Parathyroid adenoma (tissue), 2 donors: ENCODE results near the gene OR2M5.

Experiments
- H2AFZ ChIP-seq: fragments of 300-600 bp; sonication (generic); one replicate; pipeline ENCODE4 v1.7.0; 2017; ENCODE audit warnings: antibody characterized with exemption, mild to moderate bottlenecking
- H3K27ac ChIP-seq: fragments of 300-600 bp; sonication (generic); one replicate; pipeline ENCODE4 v1.7.0; 2017
- H3K27me3 ChIP-seq: fragments of 300-600 bp; sonication (generic); one replicate; pipeline ENCODE4 v1.7.0; 2017; ENCODE audit warnings: low read length; ENCODE audit not compliant: control insufficient read depth, insufficient read depth
- H3K36me3 ChIP-seq: fragments of 300-600 bp; sonication (generic); one replicate; pipeline ENCODE4 v1.7.0; 2017; ENCODE audit warnings: low read length; ENCODE audit not compliant: control insufficient read depth, insufficient read depth
- H3K4me1 ChIP-seq: fragments of 300-600 bp; sonication (generic); one replicate; pipeline ENCODE4 v1.7.0; 2017; ENCODE audit warnings: control low read depth
- H3K4me2 ChIP-seq: fragments of 300-600 bp; sonication (generic); one replicate; pipeline ENCODE4 v1.7.0; 2017; ENCODE audit warnings: low read length
- H3K4me3 ChIP-seq: fragments of 300-600 bp; sonication (generic); one replicate; pipeline ENCODE4 v1.7.0; 2017; ENCODE audit warnings: low read depth, low read length
- H3K79me2 ChIP-seq: fragments of 300-600 bp; sonication (generic); one replicate; pipeline ENCODE4 v1.7.0; 2017; ENCODE audit warnings: control low read depth
- H3K9ac ChIP-seq: fragments of 300-600 bp; sonication (generic); one replicate; pipeline ENCODE4 v1.7.0; 2017; ENCODE audit warnings: mild to moderate bottlenecking
- H3K9me3 ChIP-seq: fragments of 300-600 bp; sonication (generic); one replicate; pipeline ENCODE4 v1.7.0; 2017; ENCODE audit warnings: low read length; ENCODE audit not compliant: control insufficient read depth
- TF ChIP-seq, protein P1 (sequence below): fragments of 300-600 bp; sonication (generic); IDR thresholded peaks from one replicate; pipeline ENCODE4 v1.7.0; 2017; ENCODE audit warnings: antibody characterized with exemption, mild to moderate bottlenecking
- donor health status: primary hyperparathyroidism.

Gene OR2M5

DNA sequence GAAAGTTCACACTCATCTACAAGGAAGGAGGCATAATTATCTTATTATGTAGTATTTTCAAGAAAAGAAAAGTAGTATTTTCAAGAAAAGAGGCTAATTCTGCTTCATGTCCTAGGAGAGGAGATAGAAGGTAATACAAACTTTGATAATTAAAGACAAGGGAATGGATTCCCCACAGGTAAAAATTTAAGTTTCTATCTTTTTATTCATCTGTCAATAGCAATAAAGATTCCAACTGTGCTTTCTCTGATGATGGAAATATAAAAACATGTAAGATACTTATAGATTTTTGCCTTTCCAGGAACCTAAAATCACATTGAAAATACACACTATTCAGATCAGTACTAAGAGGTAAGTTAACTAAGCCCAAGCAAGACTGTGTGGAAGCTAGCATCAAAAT is 29.6 kb downstream of the OR2M5 start, which contains the start of gene OR2M2:
TSS of gene OR2M2 (plus strand) at position 301 of the 400 bp plus-strand sequence. CDS start 5,165 bp downstream, outside the sequence.
- Histone ChIP-seq H3K9ac (no peak within 1 kb of the TSS), H3K27me3 (no peaks in the 10 kb centered on the region), H3K4me2 (no peak within 1 kb of the TSS), H3K79me2 (no peaks in the 10 kb centered on the region), H3K4me3 (no peak within 1 kb of the TSS), H3K27ac (no peak within 1 kb of the TSS), H3K4me1 (no peaks in the 10 kb centered on the region), H2AFZ (no peak within 1 kb of the TSS), H3K9me3 (no peaks in the 10 kb centered on the region), H3K36me3 (no peaks in the 10 kb centered on the region)
- TF ChIP-seq, protein P1, sequence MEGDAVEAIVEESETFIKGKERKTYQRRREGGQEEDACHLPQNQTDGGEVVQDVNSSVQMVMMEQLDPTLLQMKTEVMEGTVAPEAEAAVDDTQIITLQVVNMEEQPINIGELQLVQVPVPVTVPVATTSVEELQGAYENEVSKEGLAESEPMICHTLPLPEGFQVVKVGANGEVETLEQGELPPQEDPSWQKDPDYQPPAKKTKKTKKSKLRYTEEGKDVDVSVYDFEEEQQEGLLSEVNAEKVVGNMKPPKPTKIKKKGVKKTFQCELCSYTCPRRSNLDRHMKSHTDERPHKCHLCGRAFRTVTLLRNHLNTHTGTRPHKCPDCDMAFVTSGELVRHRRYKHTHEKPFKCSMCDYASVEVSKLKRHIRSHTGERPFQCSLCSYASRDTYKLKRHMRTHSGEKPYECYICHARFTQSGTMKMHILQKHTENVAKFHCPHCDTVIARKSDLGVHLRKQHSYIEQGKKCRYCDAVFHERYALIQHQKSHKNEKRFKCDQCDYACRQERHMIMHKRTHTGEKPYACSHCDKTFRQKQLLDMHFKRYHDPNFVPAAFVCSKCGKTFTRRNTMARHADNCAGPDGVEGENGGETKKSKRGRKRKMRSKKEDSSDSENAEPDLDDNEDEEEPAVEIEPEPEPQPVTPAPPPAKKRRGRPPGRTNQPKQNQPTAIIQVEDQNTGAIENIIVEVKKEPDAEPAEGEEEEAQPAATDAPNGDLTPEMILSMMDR, result no peak

DNA sequence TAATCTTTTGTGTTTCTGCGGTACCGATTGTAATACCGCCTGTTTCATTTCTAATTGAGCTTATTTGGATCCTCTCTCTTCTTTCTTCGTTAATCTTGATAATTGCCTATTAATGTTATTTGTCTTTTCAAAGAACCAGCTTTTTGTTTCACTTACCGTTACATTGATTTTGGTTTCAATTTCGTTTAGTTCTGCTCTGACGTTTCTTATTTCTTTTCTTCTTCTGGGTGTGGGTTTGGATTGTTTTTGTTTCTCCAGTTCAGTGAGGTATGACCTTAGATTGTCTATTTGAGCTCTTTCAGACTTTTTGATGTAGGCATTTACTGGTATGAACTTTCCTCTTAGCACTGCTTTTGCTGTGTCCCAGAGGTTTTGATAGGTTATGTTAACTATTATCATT is 39.0 kb downstream of the OR2M5 start:
- Histone ChIP-seq H3K4me1 (no peaks in the 10 kb centered on the region), H3K27ac (no peak overlapping the region), H3K27me3 (no peaks in the 10 kb centered on the region), H3K79me2 (no peaks in the 10 kb centered on the region), H3K9me3 (no peaks in the 10 kb centered on the region), H3K36me3 (no peaks in the 10 kb centered on the region), H3K9ac (no peak overlapping the region), H3K4me3 (no peak overlapping the region), H2AFZ (no peak overlapping the region), H3K4me2 (no peak overlapping the region)
- TF ChIP-seq, protein P1, result no peak

DNA sequence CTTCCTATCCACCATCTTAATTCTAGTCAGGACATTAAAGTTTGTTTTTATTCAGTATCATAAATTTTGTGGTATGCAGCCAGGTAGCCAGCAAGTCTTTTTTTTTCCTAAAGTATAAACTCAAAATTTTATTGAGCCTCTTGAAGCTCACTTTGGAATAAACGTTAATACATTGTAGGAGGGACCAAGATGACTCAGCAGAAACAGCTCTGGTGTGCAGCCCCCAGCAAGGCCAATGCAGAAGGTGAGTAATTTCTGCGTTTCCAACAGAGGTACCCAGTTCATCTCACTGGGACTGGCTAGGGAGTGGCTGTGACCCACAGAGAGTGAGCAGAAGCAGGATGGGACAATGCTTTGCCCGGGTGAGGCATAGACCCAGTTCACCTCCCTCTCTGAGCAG is 42.4 kb downstream of the OR2M5 start:
- no peak overlapping the region for H3K4me2 ChIP-seq
- H3K4me3 ChIP-seq, result no peak overlapping the region
- H3K9me3 ChIP-seq, result no peaks in the 10 kb centered on the region
- no peaks in the 10 kb centered on the region for H3K27me3 ChIP-seq
- H3K36me3 ChIP-seq, result no peaks in the 10 kb centered on the region
- no peak overlapping the region for H3K9ac ChIP-seq
- H2AFZ ChIP-seq, result no peak overlapping the region
- TF ChIP-seq, protein P1, result no peak
- no peak overlapping the region for H3K27ac ChIP-seq
- no peaks in the 10 kb centered on the region for H3K4me1 ChIP-seq
- no peaks in the 10 kb centered on the region for H3K79me2 ChIP-seq

DNA sequence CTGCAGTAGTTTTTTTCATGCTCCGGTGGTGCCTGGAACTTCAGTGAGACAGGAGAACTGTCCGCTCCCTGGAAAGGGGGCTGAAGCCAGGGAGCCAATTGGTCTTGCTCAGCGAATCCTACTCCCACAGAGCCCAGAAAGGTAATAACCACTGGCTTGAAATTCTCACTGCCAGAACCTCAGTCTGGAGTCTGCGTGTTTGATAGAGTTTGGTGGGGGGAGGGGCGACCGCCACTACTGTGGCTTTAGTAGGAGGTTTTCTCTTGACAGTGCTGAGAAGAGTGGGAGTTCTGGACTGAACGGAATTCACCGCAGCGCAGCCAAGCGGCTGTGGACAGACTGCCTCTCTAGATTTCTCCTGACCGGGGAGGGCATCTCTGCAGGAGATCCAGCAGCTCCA is 44.1 kb downstream of the OR2M5 start:
- TF ChIP-seq, protein P1, result no peak
- H3K4me1 ChIP-seq, result no peaks in the 10 kb centered on the region
- H2AFZ ChIP-seq, result no peak overlapping the region
- no peaks in the 10 kb centered on the region for H3K36me3 ChIP-seq
- H3K4me2 ChIP-seq, result no peak overlapping the region
- no peaks in the 10 kb centered on the region for H3K27me3 ChIP-seq
- no peak overlapping the region for H3K9ac ChIP-seq
- no peaks in the 10 kb centered on the region for H3K9me3 ChIP-seq
- H3K27ac ChIP-seq, result no peak overlapping the region
- no peaks in the 10 kb centered on the region for H3K79me2 ChIP-seq
- H3K4me3 ChIP-seq, result no peak overlapping the region

DNA sequence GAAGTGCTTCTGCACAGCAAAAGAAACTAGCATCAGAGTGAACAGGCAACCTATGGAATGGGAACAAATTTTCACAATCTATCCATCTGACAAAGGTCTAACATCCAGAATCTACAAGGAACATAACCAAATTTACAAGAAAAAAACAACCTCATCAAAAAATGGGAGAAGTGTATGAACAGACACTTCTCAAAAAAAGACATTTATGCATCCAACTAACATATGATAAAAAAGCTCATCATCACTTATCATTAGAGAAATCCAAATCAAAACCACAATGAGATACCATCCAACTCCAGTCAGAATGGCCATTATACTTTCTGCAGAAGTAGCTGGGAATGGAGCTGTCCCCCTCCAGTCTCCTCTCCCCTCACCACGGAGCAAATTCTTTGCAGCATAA is 49.2 kb downstream of the OR2M5 start:
- TF ChIP-seq, protein P1, result no peak
- Histone ChIP-seq H3K9ac (no peak overlapping the region), H3K27ac (no peak overlapping the region)

More for the DNA sequence above, 49.2 kb downstream of the OR2M5 start:
- Histone ChIP-seq H2AFZ (no peak overlapping the region), H3K36me3 (no peaks in the 10 kb centered on the region), H3K9me3 (no peaks in the 10 kb centered on the region), H3K4me3 (no peak overlapping the region), H3K4me1 (no peaks in the 10 kb centered on the region), H3K27me3 (no peaks in the 10 kb centered on the region), H3K79me2 (no peaks in the 10 kb centered on the region), H3K4me2 (no peak overlapping the region)
